AG09309 (cell line): ENCODE results near the gene FARP1.

Experiments used
- DNase-seq: peaks from one replicate; pipeline ENCODE4 v3.0.0-alpha.2; 2010; ENCODE audit warnings: low read depth
- H3K4me3 ChIP-seq: 2 replicates; pipeline ENCODE4 v1.5.1; 2011; ENCODE audit warnings: mild to moderate bottlenecking, low read depth, low read length, moderate library complexity; ENCODE audit not compliant: control insufficient read depth
- CTCF ChIP-seq: IDR thresholded peaks from 2 replicates; pipeline ENCODE4 v1.5.1; 2011; ENCODE audit warnings: mild to moderate bottlenecking, low read depth, low read length, inconsistent platforms; ENCODE audit not compliant: insufficient read depth, control insufficient read depth; ENCODE audit errors: missing control alignments

Gene FARP1

GRCh38 chr13:98473788-98474144 lies 330.9 kb downstream of the FARP1 start:
- no peak for DNase-seq
- no peak overlapping the region for H3K4me3 ChIP-seq
- no peak for TF ChIP-seq CTCF

GRCh38 chr13:98474292-98474691 lies 331.4 kb downstream of the FARP1 start:
- no peak overlapping the region for H3K4me3 ChIP-seq
- TF ChIP-seq CTCF, result no peak
- DNase-seq, result no peak

- no peak for TF ChIP-seq CTCF
- H3K4me3 ChIP-seq, result no peak overlapping the region
- no peak for DNase-seq
Measured at GRCh38 chr13:98474761-98475160, 331.9 kb downstream of the FARP1 start.

- no peak for DNase-seq
- no peak for TF ChIP-seq CTCF
- H3K4me3 ChIP-seq, result no peak overlapping the region
Measured at GRCh38 chr13:98475522-98475921, 332.6 kb downstream of the FARP1 start.

GRCh38 chr13:98476106-98476505 lies 333.2 kb downstream of the FARP1 start:
- no peak for TF ChIP-seq CTCF
- H3K4me3 ChIP-seq, result no peak overlapping the region
- DNase-seq, result no peak

- no peak for TF ChIP-seq CTCF
- H3K4me3 ChIP-seq, result no peak overlapping the region
- peak; percentile 71 for DNase-seq
Measured at GRCh38 chr13:98476538-98476966, 333.7 kb downstream of the FARP1 start.

- TF ChIP-seq CTCF, result no peak
- H3K4me3 ChIP-seq, result no peak overlapping the region
- DNase-seq, result no peak
Measured at GRCh38 chr13:98478189-98479129, 335.6 kb downstream of the FARP1 start.
